Fibroblast of skin of left quadriceps (primary cell): Measurements from ENCODE around the gene DPP6.

Source experiments
- DNase-seq, 2 experiments: peaks; one replicate each; pipeline ENCODE4 v3.0.0-alpha.2; 2013; ENCODE audit warnings: low read depth in 2 of 2

DPP6 gene

GRCh38 chr7:154858836-154859537 is 806.8 kb downstream of the DPP6 start:
- DNase-seq: no peak

GRCh38 chr7:154859747-154860620 is 807.8 kb downstream of the DPP6 start:
- no peak for DNase-seq

- no peak for DNase-seq
These were observed 808.6 kb downstream of the DPP6 start for GRCh38 chr7:154860621-154861375.

- DNase-seq: no peak
These were observed 809.4 kb downstream of the DPP6 start for GRCh38 chr7:154861589-154861988.

- DNase-seq: no peak
These were observed 810.1 kb downstream of the DPP6 start for GRCh38 chr7:154862153-154862791.

- DNase-seq: no peak
These were observed 811.7 kb downstream of the DPP6 start for GRCh38 chr7:154863766-154864522.

GRCh38 chr7:154864523-154864891 is 812.3 kb downstream of the DPP6 start:
- DNase-seq: no peak

GRCh38 chr7:154865984-154866685 is 813.9 kb downstream of the DPP6 start:
- no peak for DNase-seq

GRCh38 chr7:154867068-154867467 is 814.9 kb downstream of the DPP6 start:
- DNase-seq: no peak

- DNase-seq: no peak
These were observed 816.7 kb downstream of the DPP6 start for GRCh38 chr7:154868921-154869320.

GRCh38 chr7:154869436-154869835 is 817.2 kb downstream of the DPP6 start:
- no peak for DNase-seq

GRCh38 chr7:154871507-154871906 is 819.3 kb downstream of the DPP6 start:
- no peak for DNase-seq

GRCh38 chr7:154871928-154872750 is 819.9 kb downstream of the DPP6 start:
- no peak for DNase-seq

- DNase-seq: no peak
These were observed 820.8 kb downstream of the DPP6 start for GRCh38 chr7:154872811-154873499.

GRCh38 chr7:154873500-154874121 is 821.4 kb downstream of the DPP6 start:
- DNase-seq: no peak

- no peak for DNase-seq
These were observed 822.4 kb downstream of the DPP6 start for GRCh38 chr7:154874409-154875113.

GRCh38 chr7:154875297-154875696 is 823.1 kb downstream of the DPP6 start:
- DNase-seq: no peak

- DNase-seq: no peak
These were observed 824.3 kb downstream of the DPP6 start for GRCh38 chr7:154876516-154876915.
